B cell (primary cell): ENCODE results near the gene MFAP5. TPM values are rescaled to one million over a fixed set of nuclear protein-coding genes. Genes with fewer than 3 reads are reported as not detected.
A peak's percentile ranks its signal among the peaks of the same experiment; 100 is the strongest.

ENCODE experiments used
- ATAC-seq: fragments of 200-7000 bp; cut with Tn5 transposase; one replicate; pipeline ENCODE4 v1.10.0; 2021; ENCODE audit warnings: low read depth, mild to moderate bottlenecking, moderate number of reproducible peaks, moderate library complexity
- CTCF ChIA-PET: fragments of 350-600 bp; sonication (Branson Sonifier 250); formaldehyde crosslinking; loops from one replicate; lab custom pipeline; 2021; ENCODE audit warnings: antibody characterized with exemption, inconsistent platforms; lab: Charles Lee
- POLR2A ChIA-PET: fragments of 350-600 bp; sonication (Branson Sonifier 250); formaldehyde crosslinking; loops from one replicate; lab custom pipeline; 2021; ENCODE audit warnings: antibody characterized with exemption; lab: Charles Lee
- DNase-seq: peaks from one replicate; pipeline ENCODE4 v3.0.0; 2013
- H2AFZ ChIP-seq: 2 replicates; pipeline ENCODE4 v1.6.1; 2012; ENCODE audit warnings: mild to moderate bottlenecking, low read depth, low read length; ENCODE audit not compliant: insufficient read depth, poor library complexity, severe bottlenecking
- H3K27ac ChIP-seq, 2 donors: 1 replicate in 1 of 2; 2 replicates in 1 of 2; pipeline ENCODE4 v1.5.1; 2012 to 2013; ENCODE audit warnings: low read length in 2 of 2, mild to moderate bottlenecking in 2 of 2, moderate library complexity in 1 of 2
- H3K27me3 ChIP-seq, 4 experiments: fragments of 200-600 bp in 1 of 4; sonication (generic) in 1 of 4; replicated peaks in 1 of 4; 1 replicate in 2 of 4; 2 replicates in 2 of 4; pipeline versions ENCODE4 v1.6.1 to v1.7.0; 2013 to 2016; ENCODE audit warnings: low read length in 3 of 4, mild to moderate bottlenecking in 2 of 4, mixed read lengths in 1 of 4, moderate library complexity in 1 of 4; ENCODE audit not compliant: insufficient read depth in 4 of 4, control insufficient read depth in 3 of 4; ENCODE audit errors: control extremely low read depth in 1 of 4
- H3K36me3 ChIP-seq, 2 experiments: replicated peaks in 1 of 2; 1 replicate in 1 of 2; 2 replicates in 1 of 2; pipeline versions ENCODE4 v1.6.1 to v1.7.1; 2013; ENCODE audit warnings: low read length in 1 of 2; ENCODE audit not compliant: insufficient read depth in 2 of 2, control insufficient read depth in 1 of 2; ENCODE audit errors: control extremely low read depth in 1 of 2, extremely low read depth in 1 of 2
- H3K4me1 ChIP-seq, 2 donors: fragments of 200-600 bp in 1 of 2; sonication (generic) in 1 of 2; 1 replicate in 1 of 2; 2 replicates in 1 of 2; pipeline versions ENCODE4 v1.5.1 to v1.6.1; 2013 to 2017; ENCODE audit warnings: low read length in 2 of 2; ENCODE audit not compliant: control insufficient read depth in 2 of 2, insufficient read depth in 2 of 2
- H3K4me2 ChIP-seq: replicated peaks from 2 replicates; pipeline ENCODE3; 2012; ENCODE audit warnings: mild to moderate bottlenecking, low read depth, low read length; ENCODE audit not compliant: poor library complexity, severe bottlenecking
- H3K4me3 ChIP-seq, 5 experiments: fragments of 200-600 bp in 1 of 5; sonication (generic) in 1 of 5; 1 replicate in 3 of 5; 2 replicates in 2 of 5; pipeline versions ENCODE4 v1.5.1 to v1.7.0; 2011 to 2016; ENCODE audit warnings: low read length in 4 of 5, mild to moderate bottlenecking in 4 of 5, low read depth in 2 of 5, control low read depth in 1 of 5, moderate library complexity in 1 of 5; ENCODE audit not compliant: insufficient read depth in 1 of 5; ENCODE audit errors: control extremely low read depth in 1 of 5, extremely low read depth in 1 of 5
- H3K79me2 ChIP-seq: fragments of 200-600 bp; sonication (generic); one replicate; pipeline ENCODE4 v1.6.0; 2016; ENCODE audit warnings: low read length; ENCODE audit not compliant: control insufficient read depth, insufficient read depth
- H3K9ac ChIP-seq: fragments of 200-600 bp; sonication (generic); 2 replicates; pipeline ENCODE4 v1.6.1; 2017; ENCODE audit warnings: mild to moderate bottlenecking, low read length, moderate library complexity
- H3K9me3 ChIP-seq, 3 donors: one replicate each; pipeline versions ENCODE4 v1.6.1 to v1.7.1; 2013; ENCODE audit warnings: low read length in 2 of 3; ENCODE audit not compliant: control insufficient read depth in 2 of 3, insufficient read depth in 1 of 3; ENCODE audit errors: control extremely low read depth in 1 of 3
- H4K20me1 ChIP-seq: 2 replicates; pipeline ENCODE4 v1.6.0; 2012; ENCODE audit warnings: mild to moderate bottlenecking, low read length; ENCODE audit not compliant: insufficient read depth, control insufficient read depth, poor library complexity, severe bottlenecking
- H3K27ac Mint-ChIP-seq: one replicate; pipeline ENCODE4 v1.8.0; 2021; ENCODE audit warnings: mixed read lengths
- H3K27me3 Mint-ChIP-seq: one replicate; pipeline ENCODE4 v1.8.0; 2021; ENCODE audit warnings: mixed read lengths
- H3K4me1 Mint-ChIP-seq: one replicate; pipeline ENCODE4 v1.8.0; 2021; ENCODE audit warnings: mixed read lengths
- H3K4me3 Mint-ChIP-seq: one replicate; pipeline ENCODE4 v1.8.0; 2021; ENCODE audit warnings: mixed read lengths
- H3K9me3 Mint-ChIP-seq: one replicate; pipeline ENCODE4 v1.8.0; 2022; ENCODE audit warnings: mixed read lengths; ENCODE audit not compliant: insufficient read depth
- EZH2 ChIP-seq: IDR thresholded peaks from 2 replicates; pipeline ENCODE4 v1.6.1; 2012; ENCODE audit warnings: borderline replicate concordance, low read depth, mild to moderate bottlenecking, moderate library complexity, low read length; ENCODE audit not compliant: insufficient read depth, poor library complexity, severe bottlenecking
- WGBS: methylation state at CpG from one replicate; pipeline ENCODE4 v1.1.5; 2013; ENCODE audit warnings: missing lambda C conversion rate; ENCODE audit not compliant: insufficient coverage; 5-methylcytosine and 5-hydroxymethylcytosine counted together
- intact Hi-C: fragments of 100-400 bp; cut with micrococcal nuclease; formaldehyde crosslinking; loops from one replicate; pipeline ENCODE4 v1.10.0; 2022
- polyA plus RNA-seq: library from polyadenylated mRNA; depleted of rRNA; stranded (reverse); fragments of >200 nt; gene quantifications from 2 replicates; pipeline ENCODE4 v1.2.3, GENCODE V29; 2012
- total RNA-seq, 2 donors: library from RNA; stranded (reverse); fragments of 120-200 nt in 1 of 2; gene quantifications; 1 replicate in 1 of 2; 2 replicates in 1 of 2; pipeline versions ENCODE4 v1.2.3 to v1.2.4, GENCODE V29; 2013 to 2022
- TF ChIP-seq, protein P1 (sequence below): fragments of 200-600 bp; IDR thresholded peaks from one replicate; pipeline ENCODE4 v1.8.0; 2022; ENCODE audit warnings: antibody characterized with exemption, mild to moderate bottlenecking

Gene MFAP5
- total and polyA plus RNA-seq, 2 donors (not counting 1 experiment from before 2014, with no cell fraction given): 0.31 to 0.94 TPM

DNA sequence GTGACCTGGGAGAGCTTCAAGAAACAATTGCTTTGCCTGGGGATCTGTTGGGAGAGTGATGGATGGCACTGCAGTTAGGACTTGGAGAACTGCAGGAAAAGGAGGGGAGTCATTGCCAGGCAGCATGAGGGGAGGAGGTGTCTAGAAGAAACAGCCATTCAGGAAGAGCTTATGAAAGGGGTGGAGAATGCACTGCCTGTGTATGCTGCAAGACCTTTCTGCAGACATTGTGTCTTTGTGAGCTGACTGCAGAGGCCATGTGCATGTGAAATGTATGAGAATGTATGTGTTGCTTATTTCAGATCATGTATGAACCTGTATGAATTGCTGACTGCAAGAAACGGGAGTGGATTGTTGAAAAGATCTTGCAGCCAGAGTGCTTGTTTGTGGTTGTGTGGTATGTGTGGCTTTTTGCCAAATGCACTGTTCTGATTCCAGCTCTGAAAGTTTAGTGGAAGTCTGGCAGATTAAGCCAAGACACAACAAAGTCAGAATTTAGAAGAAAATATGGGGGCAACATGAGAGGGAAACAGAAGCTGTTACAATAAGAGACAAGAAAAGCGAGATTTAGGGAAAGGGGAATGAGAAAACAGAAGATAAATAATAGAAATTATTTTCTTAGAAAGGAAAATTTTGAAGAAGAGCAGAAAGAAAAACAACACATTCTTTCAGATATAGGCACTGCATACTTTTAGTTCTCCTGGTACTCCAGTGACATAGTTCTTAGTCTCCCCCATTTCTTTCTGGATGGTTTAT lies 25.4 kb upstream of the MFAP5 start:
- TF ChIP-seq, protein P1, sequence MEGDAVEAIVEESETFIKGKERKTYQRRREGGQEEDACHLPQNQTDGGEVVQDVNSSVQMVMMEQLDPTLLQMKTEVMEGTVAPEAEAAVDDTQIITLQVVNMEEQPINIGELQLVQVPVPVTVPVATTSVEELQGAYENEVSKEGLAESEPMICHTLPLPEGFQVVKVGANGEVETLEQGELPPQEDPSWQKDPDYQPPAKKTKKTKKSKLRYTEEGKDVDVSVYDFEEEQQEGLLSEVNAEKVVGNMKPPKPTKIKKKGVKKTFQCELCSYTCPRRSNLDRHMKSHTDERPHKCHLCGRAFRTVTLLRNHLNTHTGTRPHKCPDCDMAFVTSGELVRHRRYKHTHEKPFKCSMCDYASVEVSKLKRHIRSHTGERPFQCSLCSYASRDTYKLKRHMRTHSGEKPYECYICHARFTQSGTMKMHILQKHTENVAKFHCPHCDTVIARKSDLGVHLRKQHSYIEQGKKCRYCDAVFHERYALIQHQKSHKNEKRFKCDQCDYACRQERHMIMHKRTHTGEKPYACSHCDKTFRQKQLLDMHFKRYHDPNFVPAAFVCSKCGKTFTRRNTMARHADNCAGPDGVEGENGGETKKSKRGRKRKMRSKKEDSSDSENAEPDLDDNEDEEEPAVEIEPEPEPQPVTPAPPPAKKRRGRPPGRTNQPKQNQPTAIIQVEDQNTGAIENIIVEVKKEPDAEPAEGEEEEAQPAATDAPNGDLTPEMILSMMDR: no peak
- no peak for TF ChIP-seq EZH2
- no peak for DNase-seq
- H3K27me3 ChIP-seq: no peaks in the 10 kb centered on the region
- peaks cover 21% of the 10 kb centered on the region for H3K27me3 Mint-ChIP-seq
- H3K4me2 ChIP-seq: no peak overlapping the region
- POLR2A ChIA-PET: no interaction called here
- peaks cover 11% of the 10 kb centered on the region for H3K4me1 Mint-ChIP-seq
- 6% methylated on average over 1 of the region's 2 CpGs for WGBS
- CTCF ChIA-PET: interaction anchor here (0.5 to 1.4 kb wide), 5 partner anchors 17 to 206 kb away, joined by 3 to 4 read pairs (median 3); no protein-coding TSS in a partner anchor
- H3K36me3 ChIP-seq: no peaks in the 10 kb centered on the region
- intact Hi-C loops: no loop called here
- H3K4me1 ChIP-seq: peaks cover 9 to 10% of the 10 kb centered on the region in 2 donors
- no peaks in the 10 kb centered on the region for H3K9me3 Mint-ChIP-seq
- no peaks in the 10 kb centered on the region for H3K9me3 ChIP-seq
- H3K9ac ChIP-seq: no peak overlapping the region
- no peak overlapping the region for H3K27ac Mint-ChIP-seq
- ATAC-seq: no peak
- H3K4me3 Mint-ChIP-seq: no peak overlapping the region
- peak overlapping the region; percentile 16 for H2AFZ ChIP-seq
- H3K79me2 ChIP-seq: no peaks in the 10 kb centered on the region
- H3K4me3 ChIP-seq: no peak overlapping the region
- no peak overlapping the region for H3K27ac ChIP-seq
- no peaks in the 10 kb centered on the region for H4K20me1 ChIP-seq

DNA sequence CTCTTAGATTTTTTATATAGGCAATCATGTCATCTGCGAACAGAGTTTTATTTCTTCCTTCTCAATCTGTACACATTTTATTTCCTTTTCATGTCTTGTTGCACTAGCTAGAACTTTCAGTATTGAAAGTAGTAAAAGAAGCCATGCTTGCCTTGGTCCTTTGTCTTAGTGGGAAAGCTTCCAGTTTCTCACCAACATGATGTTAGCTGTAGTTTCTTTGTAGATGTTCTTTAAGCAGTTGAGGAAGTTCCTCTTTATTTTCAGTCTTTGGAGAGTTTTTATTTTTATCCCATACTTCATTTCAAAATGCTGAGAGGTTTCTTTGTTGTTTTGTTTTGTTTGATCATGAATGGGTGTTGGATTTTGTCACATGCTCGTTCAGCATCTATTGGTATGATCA lies 22.4 kb upstream of the MFAP5 start:
- Mint-ChIP-seq H3K9me3 (no peaks in the 10 kb centered on the region), H3K27ac (no peak overlapping the region), H3K4me3 (no peak overlapping the region), H3K27me3 (peaks cover 15% of the 10 kb centered on the region), H3K4me1 (peaks cover 4% of the 10 kb centered on the region)
- no peaks in the 10 kb centered on the region for H3K9me3 ChIP-seq
- H3K4me1 ChIP-seq: no peaks in the 10 kb centered on the region
- ATAC-seq (no peak), DNase-seq (no peak)
- intact Hi-C loops: no loop called here
- H3K4me2 ChIP-seq: no peak overlapping the region
- CTCF ChIA-PET: interaction anchor here (0.7 to 8.5 kb wide), 12 partner anchors 8 to 393 kb away, joined by 3 to 110 read pairs (median 4); partner anchors contain the start of genes M6PR and RIMKLB
- POLR2A ChIA-PET: no interaction called here
- no peak overlapping the region for H3K27ac ChIP-seq
- no peaks in the 10 kb centered on the region for H3K36me3 ChIP-seq
- no peak overlapping the region for H3K9ac ChIP-seq
- TF ChIP-seq, protein P1: no peak
- no peak for TF ChIP-seq EZH2
- no peaks in the 10 kb centered on the region for H4K20me1 ChIP-seq
- H2AFZ ChIP-seq: no peak overlapping the region
- no CpG with 5 or more reads among the region's 2 CpGs for WGBS
- no peaks in the 10 kb centered on the region for H3K79me2 ChIP-seq
- H3K27me3 ChIP-seq: no peaks in the 10 kb centered on the region
- H3K4me3 ChIP-seq: no peak overlapping the region
